ENCODE data around the gene MR1. TPM values are rescaled to one million over a fixed set of nuclear protein-coding genes. Genes with fewer than 3 reads are reported as not detected.

Gene MR1
- polyA plus RNA-seq, result 28.3 TPM

DNA sequence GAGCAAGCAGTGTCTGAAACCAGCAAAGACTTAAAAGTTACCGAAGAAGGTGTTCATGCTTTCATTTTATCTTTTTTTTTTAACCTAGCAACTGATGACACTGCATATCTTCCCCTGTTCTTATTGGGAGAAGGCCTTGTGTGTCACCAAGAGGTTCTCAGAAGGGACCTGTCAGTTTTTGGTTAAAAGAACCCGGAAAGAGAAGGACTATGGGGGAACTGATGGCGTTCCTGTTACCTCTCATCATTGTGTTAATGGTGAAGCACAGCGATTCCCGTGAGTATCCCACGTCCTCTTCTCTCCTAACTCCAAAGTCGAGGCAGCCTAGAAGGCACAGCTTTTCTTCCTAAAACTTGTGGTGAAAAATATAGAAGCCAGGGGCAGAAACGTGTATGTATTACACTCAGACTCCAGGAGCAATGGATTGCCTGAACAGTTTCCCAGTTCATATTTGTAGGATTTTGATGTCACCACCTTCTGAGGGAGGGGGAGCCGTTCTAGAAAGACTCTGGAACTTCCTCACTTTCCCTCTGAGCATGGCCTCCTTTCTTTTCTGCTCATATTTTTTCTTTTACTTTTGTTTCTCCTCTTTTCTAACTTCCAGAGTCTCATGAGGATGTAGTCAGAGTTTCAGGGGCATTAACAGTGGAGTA lies at the start of gene MR1:
TSS of gene MR1 (plus strand) at position 185 of the 653 bp plus-strand sequence. CDS start at position 210, 25 bp downstream.
- Mint-ChIP-seq H3K36me3 (peaks cover 10% of the 10 kb centered on the region), H3K27ac (peak within 1 kb of the TSS; percentile 75 to 99 (median 97)), H3K4me1 (peaks cover 35 to 49% (median 49%) of the 10 kb centered on the region in 3 donors), H3K27me3 (no peaks in the 10 kb centered on the region), H3K4me3 (peak within 1 kb of the TSS; percentile 89 to 99 (median 98)), H3K9me3 (no peaks in the 10 kb centered on the region)

DNA sequence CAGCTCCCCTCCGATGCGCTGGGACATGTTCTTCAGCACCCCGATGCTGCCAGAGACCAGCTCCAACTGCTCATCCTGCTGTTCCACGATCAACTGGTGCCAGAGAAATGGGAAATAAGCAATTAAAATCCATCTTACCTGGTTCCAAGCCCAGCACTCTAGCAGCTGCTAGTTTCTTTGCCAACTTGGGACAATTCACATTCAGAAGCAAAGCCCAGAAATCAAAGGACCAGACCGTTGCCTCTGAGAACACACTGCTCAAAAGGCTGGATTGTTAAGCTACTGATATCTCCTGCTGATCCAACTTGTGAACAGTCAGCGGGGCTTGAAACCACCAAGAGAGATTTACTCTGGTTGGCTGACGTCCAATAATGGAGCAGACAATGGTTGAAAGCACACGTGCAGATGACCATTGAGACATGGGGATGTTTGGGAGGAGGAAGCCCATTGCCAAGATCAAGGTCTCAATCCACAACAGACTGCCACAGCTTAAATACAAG lies 45.5 kb upstream of the MR1 start:
- Mint-ChIP-seq H3K36me3 (peaks cover 13% of the 10 kb centered on the region), H3K27me3 (no peaks in the 10 kb centered on the region), H3K27ac (no peak overlapping the region), H3K9me3 (no peaks in the 10 kb centered on the region), H3K4me1 (no peaks in the 10 kb centered on the region), H3K4me3 (no peak overlapping the region)

DNA sequence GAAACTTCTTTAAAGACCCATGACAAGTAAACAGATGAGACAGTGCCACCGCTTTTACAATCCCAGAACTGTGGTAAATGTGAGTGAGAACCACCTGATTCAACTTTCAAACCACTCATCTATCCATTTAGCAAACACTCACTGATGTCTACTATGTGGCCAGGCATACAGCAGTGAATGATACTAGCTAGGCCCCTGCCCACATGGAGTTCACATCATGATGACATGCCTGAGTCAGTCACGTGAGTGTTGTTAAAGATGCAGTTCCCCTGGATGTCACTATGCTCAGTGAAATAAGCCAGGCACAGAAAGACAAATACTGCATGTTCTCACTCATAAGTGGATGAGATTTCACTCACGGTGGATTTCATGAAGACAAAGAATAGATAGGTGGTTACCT lies 39.5 kb upstream of the MR1 start:
- no peaks in the 10 kb centered on the region for H3K9me3 Mint-ChIP-seq
- peaks cover 0 to 1% (median 0%) of the 10 kb centered on the region in 3 donors for H3K4me1 Mint-ChIP-seq
- peaks cover 6% of the 10 kb centered on the region for H3K36me3 Mint-ChIP-seq
- no peak overlapping the region for H3K4me3 Mint-ChIP-seq
- H3K27ac Mint-ChIP-seq, result no peak overlapping the region
- no peaks in the 10 kb centered on the region for H3K27me3 Mint-ChIP-seq

DNA sequence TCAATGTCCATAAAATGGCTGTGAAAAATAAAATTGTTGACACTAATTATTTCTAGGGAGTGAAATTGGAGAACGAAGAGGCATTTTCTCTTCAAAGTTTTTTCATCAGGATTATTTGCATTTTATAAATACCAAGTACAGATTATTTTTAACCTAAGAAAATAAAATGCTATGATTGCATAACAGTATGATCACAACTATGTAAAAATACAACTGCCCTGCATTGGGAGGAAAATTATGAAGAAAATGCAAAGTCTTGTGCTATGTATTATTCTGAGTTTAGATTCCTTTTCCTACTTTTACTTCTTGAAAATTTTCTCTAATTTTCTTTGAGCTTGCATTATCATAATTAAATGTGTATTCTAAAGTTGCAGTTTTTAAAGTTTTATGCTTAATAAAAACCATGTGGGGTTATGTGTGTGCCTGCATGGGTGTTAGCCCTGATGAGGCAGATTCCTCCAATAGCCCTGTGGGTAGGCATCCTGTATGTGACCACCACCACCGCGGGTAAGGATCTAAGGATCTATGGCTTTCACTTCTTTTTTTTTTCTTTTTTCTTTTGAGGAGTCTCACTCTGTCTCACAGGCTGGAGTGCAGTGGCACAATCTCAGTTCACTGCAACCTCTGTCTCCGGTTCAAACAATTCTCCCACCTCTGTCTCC lies 35.8 kb upstream of the MR1 start:
- Mint-ChIP-seq H3K27ac (no peak overlapping the region), H3K36me3 (peaks cover 16% of the 10 kb centered on the region), H3K27me3 (no peaks in the 10 kb centered on the region), H3K4me1 (peaks cover 0 to 3% (median 1%) of the 10 kb centered on the region in 3 donors), H3K9me3 (no peaks in the 10 kb centered on the region), H3K4me3 (no peak overlapping the region)

DNA sequence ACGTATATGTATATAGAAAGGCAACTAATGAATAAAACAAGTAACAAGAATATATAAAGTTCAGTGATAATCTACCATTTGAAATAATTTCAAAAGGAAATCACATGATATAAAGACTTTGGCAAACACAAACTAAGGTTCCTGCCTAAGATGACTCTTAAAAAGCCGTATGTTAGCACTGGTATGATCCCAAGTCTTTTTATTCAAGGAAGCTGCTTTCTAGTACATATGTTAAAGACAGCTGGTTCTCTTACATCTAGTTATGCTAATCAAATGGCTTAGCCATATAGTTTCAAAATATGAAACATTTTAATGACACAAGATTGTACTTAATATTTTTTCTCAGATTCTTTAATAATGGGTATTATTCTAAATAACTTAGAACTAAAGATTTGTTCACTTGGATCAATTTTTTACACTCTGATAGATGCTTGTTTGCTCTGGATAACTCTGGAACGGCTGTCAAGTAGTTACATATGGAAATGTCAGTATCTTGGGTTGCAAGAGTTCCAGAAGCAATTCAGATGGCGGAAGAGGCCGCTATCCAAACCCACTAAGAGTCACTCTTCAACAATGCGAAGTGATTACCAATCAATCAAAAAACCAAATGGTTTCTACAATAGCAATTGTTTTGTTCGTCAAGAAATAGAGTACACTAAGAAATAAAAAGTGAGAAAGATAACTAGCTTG lies 32.5 kb upstream of the MR1 start:
- no peaks in the 10 kb centered on the region for H3K9me3 Mint-ChIP-seq
- H3K36me3 Mint-ChIP-seq, result peaks cover 14% of the 10 kb centered on the region
- no peak overlapping the region for H3K27ac Mint-ChIP-seq
- H3K4me1 Mint-ChIP-seq, result peaks cover 0 to 3% (median 0%) of the 10 kb centered on the region in 3 donors
- H3K27me3 Mint-ChIP-seq, result no peaks in the 10 kb centered on the region
- no peak overlapping the region for H3K4me3 Mint-ChIP-seq

DNA sequence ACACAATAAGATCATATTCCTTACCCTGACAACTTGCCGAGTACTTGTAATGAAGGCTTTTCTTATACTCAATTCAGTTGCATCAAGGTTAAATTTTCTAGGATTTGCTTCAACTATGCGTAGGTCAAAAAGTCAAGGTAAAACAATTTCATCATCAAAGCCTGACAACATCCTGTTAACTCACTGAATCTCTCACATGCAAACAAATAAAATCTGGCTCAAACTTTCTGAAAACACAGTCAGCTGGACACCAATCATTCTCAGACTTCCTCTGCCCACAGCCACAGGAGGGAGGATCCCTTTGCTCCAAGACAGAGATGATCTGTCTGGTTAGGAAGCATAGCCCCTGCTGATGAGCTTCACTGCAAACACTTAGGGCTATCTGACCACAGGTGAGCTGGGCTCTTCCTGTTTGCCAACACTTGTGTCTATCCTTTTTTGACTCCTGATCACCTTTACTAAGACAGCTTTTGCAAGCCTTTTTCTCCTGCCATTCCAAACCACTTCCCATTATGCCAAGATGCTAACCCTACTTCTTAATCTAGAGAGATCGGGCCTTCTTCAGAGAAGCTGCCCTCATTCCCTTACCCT lies 31.1 kb upstream of the MR1 start:
- no peaks in the 10 kb centered on the region for H3K27me3 Mint-ChIP-seq
- no peak overlapping the region for H3K27ac Mint-ChIP-seq
- no peaks in the 10 kb centered on the region for H3K9me3 Mint-ChIP-seq
- peaks cover 14% of the 10 kb centered on the region for H3K36me3 Mint-ChIP-seq
- H3K4me1 Mint-ChIP-seq, result peaks cover 2 to 9% (median 4%) of the 10 kb centered on the region in 3 donors
- H3K4me3 Mint-ChIP-seq, result no peak overlapping the region

DNA sequence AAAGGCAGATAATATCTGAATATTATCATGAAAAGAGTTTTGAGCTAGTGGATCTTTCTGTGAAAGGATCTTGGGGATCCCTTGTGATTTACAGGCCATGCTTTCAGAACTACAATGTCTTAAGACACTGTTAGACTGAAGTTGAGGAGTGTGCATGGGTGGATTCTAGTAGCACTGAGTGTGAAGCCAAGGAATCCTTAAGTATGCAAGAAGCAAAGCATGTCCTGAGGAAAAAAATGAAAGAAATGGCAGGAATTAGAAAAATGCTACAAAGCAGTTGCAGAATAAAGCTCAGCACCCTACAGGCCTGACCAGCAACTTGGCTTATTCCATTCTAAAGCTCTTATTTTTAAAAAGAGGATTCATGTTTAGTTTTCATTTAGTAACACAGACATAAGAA lies 23.0 kb upstream of the MR1 start:
- peaks cover 3% of the 10 kb centered on the region for H3K36me3 Mint-ChIP-seq
- peaks cover 18 to 33% (median 22%) of the 10 kb centered on the region in 3 donors for H3K4me1 Mint-ChIP-seq
- H3K27ac Mint-ChIP-seq, result no peak overlapping the region
- H3K9me3 Mint-ChIP-seq, result no peaks in the 10 kb centered on the region
- no peaks in the 10 kb centered on the region for H3K27me3 Mint-ChIP-seq
- no peak overlapping the region for H3K4me3 Mint-ChIP-seq

DNA sequence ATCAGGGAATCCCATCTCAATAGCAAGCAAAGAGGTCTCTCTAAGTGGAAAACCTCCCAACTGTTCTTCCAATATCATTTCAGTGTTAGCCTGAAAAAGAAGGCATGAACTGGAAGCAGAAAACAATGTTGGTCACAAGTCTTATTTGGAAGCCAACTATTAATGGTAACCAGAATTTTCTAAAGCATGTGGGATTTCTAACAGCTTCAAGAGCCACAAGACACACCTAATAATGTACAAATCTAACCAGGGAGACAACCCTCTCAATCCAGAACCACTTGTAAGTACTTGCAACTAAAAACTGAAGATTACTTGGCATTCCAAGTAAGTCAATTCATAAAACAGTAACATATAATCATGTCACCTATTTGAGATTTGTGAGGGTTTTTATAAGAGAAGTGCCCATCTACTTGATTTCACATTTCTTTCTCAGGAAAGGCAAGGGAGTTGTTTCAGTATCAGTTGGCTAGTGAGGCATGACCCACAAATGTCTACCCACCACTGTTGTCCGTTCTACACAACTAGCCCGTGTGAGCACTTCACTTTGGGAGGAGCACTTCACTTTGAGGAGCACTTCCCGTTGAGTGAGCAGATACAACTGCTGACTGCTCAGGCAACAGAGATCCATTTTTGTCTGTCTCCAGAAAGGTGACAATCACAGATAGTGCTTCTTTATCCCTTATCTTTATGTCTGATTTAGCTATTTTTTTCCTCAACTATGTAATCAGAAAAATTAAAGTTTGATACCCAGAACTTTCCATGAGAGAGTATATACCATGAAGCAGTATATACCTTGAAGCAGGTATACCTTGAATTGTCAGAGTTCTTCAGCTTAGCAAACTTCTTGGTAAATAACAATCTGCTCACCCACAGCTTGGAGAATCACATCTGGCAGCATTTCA lies 22.2 kb upstream of the MR1 start:
- Mint-ChIP-seq H3K36me3 (peaks cover 3% of the 10 kb centered on the region), H3K4me1 (peaks cover 16 to 33% (median 22%) of the 10 kb centered on the region in 3 donors)

DNA sequence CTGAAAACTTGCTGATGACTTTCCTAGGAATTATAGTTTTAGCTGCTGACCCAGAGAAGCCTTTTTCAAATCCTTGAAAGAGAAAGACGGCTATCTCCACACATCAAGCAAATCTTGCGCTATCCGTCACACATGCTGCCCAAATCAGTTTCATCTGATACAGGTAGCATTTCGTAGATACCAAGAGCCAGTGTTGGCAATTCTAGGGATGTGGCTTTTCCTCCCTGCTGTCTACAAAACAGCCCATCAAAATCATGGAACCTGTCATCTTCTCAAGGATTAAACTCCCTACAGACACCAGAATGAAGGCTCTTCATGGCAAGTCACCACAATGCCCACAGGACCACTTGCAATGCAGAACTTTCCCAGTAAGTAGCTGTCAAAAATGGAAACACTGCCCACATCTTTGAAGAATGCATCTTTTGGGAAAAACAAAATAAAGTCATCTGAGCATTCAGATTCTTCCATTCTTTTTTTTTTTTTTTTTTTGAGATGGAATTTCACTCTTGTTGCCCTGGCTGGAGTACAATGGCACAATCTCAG lies 21.5 kb upstream of the MR1 start:
- peaks cover 14 to 31% (median 17%) of the 10 kb centered on the region in 3 donors for H3K4me1 Mint-ChIP-seq
- no peak overlapping the region for H3K27ac Mint-ChIP-seq
- peaks cover 3% of the 10 kb centered on the region for H3K36me3 Mint-ChIP-seq
- no peak overlapping the region for H3K4me3 Mint-ChIP-seq
- H3K27me3 Mint-ChIP-seq, result no peaks in the 10 kb centered on the region
- H3K9me3 Mint-ChIP-seq, result no peaks in the 10 kb centered on the region

More for the DNA sequence above, 22.2 kb upstream of the MR1 start:
- no peaks in the 10 kb centered on the region for H3K9me3 Mint-ChIP-seq
- no peak overlapping the region for H3K4me3 Mint-ChIP-seq
- H3K27ac Mint-ChIP-seq, result no peak overlapping the region
- H3K27me3 Mint-ChIP-seq, result no peaks in the 10 kb centered on the region

DNA sequence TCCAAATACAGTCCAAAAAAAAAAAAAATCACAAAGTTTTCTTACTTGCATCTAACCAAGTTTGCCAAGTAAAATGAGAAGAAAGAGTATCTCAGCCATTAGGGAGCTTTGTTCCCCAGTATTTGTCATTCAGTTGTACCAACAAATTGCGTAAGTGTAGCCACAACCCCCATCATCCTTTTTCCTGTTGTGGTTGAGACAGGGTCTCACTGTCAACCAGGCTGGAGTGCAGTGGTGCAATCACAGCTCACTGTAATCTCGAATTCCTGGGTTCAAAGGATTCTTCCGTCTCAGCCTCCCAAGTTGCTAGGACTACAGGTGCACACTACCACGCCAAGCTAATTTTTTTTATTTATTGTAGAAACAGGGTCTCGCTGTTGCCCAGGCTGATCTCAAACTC lies 20.6 kb upstream of the MR1 start:
- H3K36me3 Mint-ChIP-seq, result peaks cover 9% of the 10 kb centered on the region
- no peak overlapping the region for H3K4me3 Mint-ChIP-seq
- no peaks in the 10 kb centered on the region for H3K9me3 Mint-ChIP-seq
- H3K27ac Mint-ChIP-seq, result no peak overlapping the region
- peaks cover 20 to 35% (median 23%) of the 10 kb centered on the region in 3 donors for H3K4me1 Mint-ChIP-seq
- H3K27me3 Mint-ChIP-seq, result no peaks in the 10 kb centered on the region

DNA sequence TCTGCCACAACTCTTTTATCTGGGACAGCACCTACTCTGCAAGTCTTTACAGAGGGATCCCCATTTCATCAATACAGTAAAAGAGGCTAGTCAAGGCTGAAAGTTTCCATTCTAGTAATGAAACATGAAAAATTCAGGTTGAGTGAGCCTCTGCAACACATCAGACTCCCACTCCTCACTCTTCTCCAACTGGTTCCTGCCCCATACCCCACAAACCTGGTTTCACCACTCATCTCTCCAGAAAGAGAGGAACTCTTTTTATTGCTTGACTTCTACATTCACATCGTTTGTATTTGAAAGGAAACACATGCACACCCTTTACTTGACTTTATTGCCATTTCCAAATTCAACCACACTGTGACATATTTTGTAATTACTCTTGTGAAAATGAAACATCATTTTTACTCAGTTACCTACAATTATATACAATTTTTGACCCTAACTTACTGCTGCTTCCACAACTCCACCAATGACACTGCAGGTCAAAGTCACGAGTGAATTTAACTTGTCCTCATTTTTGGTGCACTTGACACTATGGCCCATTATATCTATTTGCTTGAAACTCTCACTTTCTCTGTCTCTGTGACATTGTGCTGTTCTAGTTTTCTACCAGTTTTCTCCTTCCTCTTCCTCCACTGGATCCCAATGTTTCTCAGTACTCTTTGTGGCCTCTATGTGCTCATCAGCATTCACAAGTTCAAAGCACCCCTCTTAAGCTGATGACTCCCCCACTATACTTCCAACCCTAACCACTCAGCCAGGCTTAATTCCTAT lies 19.1 kb upstream of the MR1 start:
- Mint-ChIP-seq H3K36me3 (peaks cover 13% of the 10 kb centered on the region), H3K4me3 (no peak overlapping the region), H3K9me3 (no peaks in the 10 kb centered on the region), H3K4me1 (peaks cover 29 to 43% (median 31%) of the 10 kb centered on the region in 3 donors), H3K27ac (no peak overlapping the region), H3K27me3 (no peaks in the 10 kb centered on the region)

DNA sequence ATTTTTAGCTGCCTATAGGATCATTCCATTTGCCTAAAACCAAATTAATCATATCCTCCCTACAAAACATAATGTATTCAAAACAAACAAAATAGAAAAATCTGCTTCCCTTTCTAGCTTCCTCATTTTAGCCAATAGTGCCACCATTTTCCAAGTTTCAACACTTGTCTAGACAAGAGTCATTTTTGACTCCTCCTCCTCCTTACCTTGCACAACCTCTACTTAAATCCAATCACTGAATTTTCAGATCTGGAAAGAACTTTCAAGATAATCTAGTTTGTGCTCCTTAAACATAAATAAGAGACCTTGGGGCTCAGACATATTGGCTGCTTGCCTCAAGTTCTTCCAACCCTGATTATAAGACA lies 18.6 kb upstream of the MR1 start:
- Mint-ChIP-seq H3K4me1 (peaks cover 26 to 40% (median 32%) of the 10 kb centered on the region in 3 donors), H3K27ac (no peak overlapping the region), H3K36me3 (peaks cover 13% of the 10 kb centered on the region), H3K27me3 (no peaks in the 10 kb centered on the region), H3K9me3 (no peaks in the 10 kb centered on the region), H3K4me3 (no peak overlapping the region)

DNA sequence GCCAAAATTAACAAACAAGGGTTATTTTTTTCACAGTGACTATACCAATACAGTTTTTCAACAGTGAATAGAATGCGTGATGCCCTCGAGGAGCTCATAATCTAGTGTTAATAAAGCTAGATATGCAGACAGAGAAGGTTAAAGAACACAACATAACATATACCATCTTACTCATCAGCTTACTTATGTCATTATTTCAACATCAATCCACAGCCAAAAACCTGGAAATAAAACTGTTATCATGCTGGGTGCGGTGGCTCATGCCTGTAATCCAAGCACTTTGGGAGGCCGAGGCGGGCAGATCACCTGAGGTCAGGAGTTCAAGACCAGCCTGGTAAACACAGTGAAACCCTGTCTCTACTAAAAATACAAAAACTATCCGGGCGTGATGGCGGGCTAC lies 17.2 kb upstream of the MR1 start:
- Mint-ChIP-seq H3K27me3 (no peaks in the 10 kb centered on the region), H3K9me3 (no peaks in the 10 kb centered on the region), H3K4me1 (peaks cover 31 to 45% (median 34%) of the 10 kb centered on the region in 3 donors), H3K4me3 (no peak overlapping the region), H3K36me3 (peaks cover 14% of the 10 kb centered on the region), H3K27ac (no peak overlapping the region)

All from IgD-negative memory B cell (primary cell).